Esophagus muscularis mucosa (tissue), 4 donors: ENCODE results near the gene HYDIN. TPM values are rescaled to one million over a fixed set of nuclear protein-coding genes. Genes with fewer than 3 reads are reported as not detected.

ENCODE experiments used
- DNase-seq: peaks from one replicate; pipeline ENCODE4 v3.0.0-alpha.2; 2017; ENCODE audit errors: extremely low spot score
- H3K27ac ChIP-seq, 4 donors: fragments of 200-600 bp; sonication (generic); replicated peaks in 1 of 4; 1 replicate in 3 of 4; 2 replicates in 1 of 4; pipeline ENCODE4 v1.5.1; 2016 to 2019; ENCODE audit warnings: mild to moderate bottlenecking in 1 of 4
- H3K27me3 ChIP-seq, 4 donors: fragments of 200-600 bp; sonication (generic); one replicate each; pipeline versions ENCODE4 v1.5.1 to v1.6.0; 2016 to 2019
- H3K36me3 ChIP-seq, 4 donors: fragments of 200-600 bp; sonication (generic); one replicate each; pipeline ENCODE4 v1.5.1; 2016 to 2019
- H3K4me1 ChIP-seq, 4 donors: fragments of 200-600 bp; sonication (generic); one replicate each; pipeline ENCODE4 v1.5.1; 2016 to 2019
- H3K4me3 ChIP-seq, 4 donors: fragments of 200-600 bp; sonication (generic); 1 replicate in 2 of 4; 2 replicates in 2 of 4; pipeline ENCODE4 v1.5.1; 2016 to 2019; ENCODE audit warnings: mild to moderate bottlenecking in 4 of 4, moderate library complexity in 1 of 4
- H3K9me3 ChIP-seq, 4 donors: fragments of 200-600 bp; sonication (generic); 1 replicate in 3 of 4; 2 replicates in 1 of 4; pipeline ENCODE4 v1.5.1; 2016 to 2019
- EP300 ChIP-seq: sonication (generic); formaldehyde crosslinking; IDR thresholded peaks from one replicate; pipeline ENCODE4 v1.6.1; 2017; ENCODE audit warnings: antibody characterized with exemption
- POLR2A ChIP-seq: fragments of 450-650 bp; IDR thresholded peaks from one replicate; pipeline ENCODE4 v1.6.1; 2017; ENCODE audit warnings: antibody characterized with exemption, moderate library complexity, mild to moderate bottlenecking, low read depth
- POLR2AphosphoS5 ChIP-seq, 2 donors: sonication (generic); formaldehyde crosslinking; IDR thresholded peaks; one replicate each; pipeline ENCODE4 v1.6.1; 2017; ENCODE audit warnings: antibody characterized with exemption in 2 of 2
- WGBS: methylation state at CpG from one replicate; pipeline ENCODE4 v1.1.5; 2018; 5-methylcytosine and 5-hydroxymethylcytosine counted together
- intact Hi-C: fragments of 100-400 bp; cut with DNase I; formaldehyde crosslinking; loops from one replicate; pipeline ENCODE4 v1.15.1; 2023
- total RNA-seq, 4 donors: library from RNA; depleted of rRNA; stranded (reverse); fragments of >200 nt; gene quantifications; one replicate each; pipeline versions ENCODE4 v1.1.0 to v1.2.1, GENCODE V29; 2016
- TF ChIP-seq, protein P1 (sequence below), 3 experiments: fragments of 200-600 bp in 2 of 3; fragments of 450-650 bp in 1 of 3; sonication (generic) in 2 of 3; IDR thresholded peaks; one replicate each; pipeline ENCODE4 v1.5.1; 2017 to 2019; ENCODE audit warnings: antibody characterized with exemption in 3 of 3, mild to moderate bottlenecking in 2 of 3, moderate library complexity in 1 of 3

HYDIN gene
- total RNA-seq, 4 donors from 2014 or later = 0.32 to 2.6 (median 1.5) TPM

DNA sequence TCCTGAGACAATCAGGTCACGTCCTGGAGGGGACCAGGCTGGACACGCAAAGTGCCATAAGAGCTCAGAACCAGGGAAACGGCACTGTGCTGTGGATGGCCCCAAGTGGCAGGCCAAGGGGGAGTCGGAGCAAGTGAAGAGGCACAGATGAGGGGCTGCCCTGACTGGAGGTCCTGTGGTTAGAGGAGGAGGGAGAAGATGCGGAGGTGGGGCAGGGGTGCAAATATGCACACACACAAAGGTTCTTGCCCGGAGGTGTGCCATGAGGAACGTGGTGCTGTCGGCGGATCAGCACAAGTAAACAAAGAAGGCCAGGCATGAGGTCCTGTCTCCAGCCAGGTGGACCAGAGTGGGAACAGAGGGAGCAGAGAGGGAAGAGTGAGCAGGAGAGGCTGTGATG, 453.0 kb downstream of the HYDIN start:
- TF ChIP-seq POLR2AphosphoS5 (IDR thresholded peaks at IDR 0.05) (no peak), POLR2A (no peak), EP300 (no peak)
- TF ChIP-seq, protein P1, sequence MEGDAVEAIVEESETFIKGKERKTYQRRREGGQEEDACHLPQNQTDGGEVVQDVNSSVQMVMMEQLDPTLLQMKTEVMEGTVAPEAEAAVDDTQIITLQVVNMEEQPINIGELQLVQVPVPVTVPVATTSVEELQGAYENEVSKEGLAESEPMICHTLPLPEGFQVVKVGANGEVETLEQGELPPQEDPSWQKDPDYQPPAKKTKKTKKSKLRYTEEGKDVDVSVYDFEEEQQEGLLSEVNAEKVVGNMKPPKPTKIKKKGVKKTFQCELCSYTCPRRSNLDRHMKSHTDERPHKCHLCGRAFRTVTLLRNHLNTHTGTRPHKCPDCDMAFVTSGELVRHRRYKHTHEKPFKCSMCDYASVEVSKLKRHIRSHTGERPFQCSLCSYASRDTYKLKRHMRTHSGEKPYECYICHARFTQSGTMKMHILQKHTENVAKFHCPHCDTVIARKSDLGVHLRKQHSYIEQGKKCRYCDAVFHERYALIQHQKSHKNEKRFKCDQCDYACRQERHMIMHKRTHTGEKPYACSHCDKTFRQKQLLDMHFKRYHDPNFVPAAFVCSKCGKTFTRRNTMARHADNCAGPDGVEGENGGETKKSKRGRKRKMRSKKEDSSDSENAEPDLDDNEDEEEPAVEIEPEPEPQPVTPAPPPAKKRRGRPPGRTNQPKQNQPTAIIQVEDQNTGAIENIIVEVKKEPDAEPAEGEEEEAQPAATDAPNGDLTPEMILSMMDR (IDR thresholded peaks at IDR 0.05) = no peak
- Histone ChIP-seq H3K27ac (no peak overlapping the region), H3K9me3 (no peaks in the 10 kb centered on the region), H3K27me3 (no peaks in the 10 kb centered on the region), H3K4me3 (no peak overlapping the region), H3K4me1 (peaks cover 0 to 20% (median 14%) of the 10 kb centered on the region in 4 donors), H3K36me3 (peaks cover 25 to 73% (median 58%) of the 10 kb centered on the region in 4 donors)
- intact Hi-C loops = no loop called here
- DNase-seq = no peak
- WGBS = 91% methylated on average over 9 of the region's 9 CpGs

DNA sequence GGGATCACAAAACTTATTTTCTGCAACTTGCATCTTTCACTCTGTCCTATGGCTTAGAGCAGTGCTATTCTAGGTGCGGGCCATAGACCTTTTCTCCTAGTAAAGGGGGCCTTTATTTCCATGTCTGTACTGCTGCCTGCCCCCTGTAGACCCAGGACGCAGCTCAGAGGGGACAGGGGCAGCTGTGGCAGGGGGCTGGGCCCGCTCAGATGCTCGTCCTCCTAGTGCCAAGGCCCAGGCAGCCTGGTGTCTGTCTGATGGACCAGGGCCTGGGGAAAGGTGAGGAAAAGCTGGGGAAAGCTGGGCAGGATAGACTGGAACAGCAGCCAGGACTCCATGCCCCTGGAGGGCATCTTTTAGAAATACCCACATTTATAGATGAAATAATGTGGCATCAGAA, 455.1 kb downstream of the HYDIN start:
- Histone ChIP-seq H3K36me3 (peaks cover 11 to 66% (median 49%) of the 10 kb centered on the region in 4 donors), H3K9me3 (no peaks in the 10 kb centered on the region), H3K4me3 (no peak overlapping the region), H3K4me1 (peaks cover 0 to 27% (median 22%) of the 10 kb centered on the region in 4 donors), H3K27ac (no peak overlapping the region), H3K27me3 (no peaks in the 10 kb centered on the region)
- no peak for DNase-seq
- 94% methylated on average over 4 of the region's 4 CpGs for WGBS
- TF ChIP-seq, protein P1 (IDR thresholded peaks at IDR 0.05) = no peak
- TF ChIP-seq POLR2AphosphoS5 (IDR thresholded peaks at IDR 0.05) (no peak), POLR2A (no peak)
- intact Hi-C loops = no loop called here

DNA sequence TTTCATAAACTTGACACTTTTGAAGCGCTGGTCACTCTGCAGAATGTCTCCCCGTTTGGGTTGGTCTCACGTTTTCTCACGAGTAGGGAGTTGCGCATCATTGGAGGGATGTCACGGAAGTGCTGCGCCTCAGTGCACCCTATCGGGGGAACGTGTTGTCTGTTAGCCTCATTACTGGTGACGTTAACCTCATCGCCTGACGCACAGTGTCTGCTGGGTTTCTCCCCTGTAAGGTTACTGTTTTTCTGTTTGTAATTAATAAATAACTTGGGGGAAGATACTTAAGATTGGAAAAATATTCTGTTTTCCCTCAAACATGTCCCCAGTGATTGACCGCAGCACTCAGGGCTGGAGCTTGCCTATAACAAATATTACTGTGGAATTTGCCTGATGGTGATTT, 456.3 kb downstream of the HYDIN start:
- Histone ChIP-seq H3K4me1 (peaks cover 0 to 25% (median 21%) of the 10 kb centered on the region in 4 donors), H3K27ac (no peak overlapping the region), H3K27me3 (no peaks in the 10 kb centered on the region), H3K36me3 (peaks cover 7 to 58% (median 46%) of the 10 kb centered on the region in 4 donors), H3K4me3 (no peak overlapping the region), H3K9me3 (no peaks in the 10 kb centered on the region)
- no peak for DNase-seq
- 91% methylated on average over 13 of the region's 13 CpGs for WGBS
- intact Hi-C loops = no loop called here
- no peak for TF ChIP-seq EP300
- TF ChIP-seq, protein P1 (IDR thresholded peaks at IDR 0.05) = no peak
- TF ChIP-seq POLR2AphosphoS5 (IDR thresholded peaks at IDR 0.05) = no peak
- no peak for TF ChIP-seq POLR2A

DNA sequence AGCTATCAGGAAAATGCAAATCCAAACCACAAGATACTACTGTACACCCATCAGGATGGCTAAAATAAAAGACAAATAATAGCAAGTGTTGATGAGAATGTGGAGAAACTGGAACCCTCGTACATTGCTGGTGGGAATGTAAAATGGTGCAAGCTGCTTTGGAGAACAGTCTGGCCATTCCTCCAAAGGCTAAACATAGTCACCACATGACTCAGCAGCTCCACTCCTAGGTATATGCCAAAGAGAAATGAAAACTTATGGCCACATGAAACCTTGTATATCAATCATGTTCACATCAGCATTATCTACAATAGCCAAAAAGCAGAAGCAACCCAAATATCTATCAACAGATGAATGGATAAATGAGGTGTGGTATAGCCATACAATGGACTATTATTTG, 458.0 kb downstream of the HYDIN start:
- Histone ChIP-seq H3K36me3 (peaks cover 7 to 57% (median 40%) of the 10 kb centered on the region in 4 donors), H3K9me3 (no peaks in the 10 kb centered on the region), H3K4me1 (peaks cover 0 to 10% (median 7%) of the 10 kb centered on the region in 4 donors), H3K27ac (no peak overlapping the region), H3K27me3 (no peaks in the 10 kb centered on the region), H3K4me3 (no peak overlapping the region)
- WGBS = 89% methylated on average over 1 of the region's 1 CpG
- intact Hi-C loops = no loop called here
- no peak for DNase-seq
- no peak for TF ChIP-seq POLR2AphosphoS5 (IDR thresholded peaks at IDR 0.05)
- TF ChIP-seq, protein P1 (IDR thresholded peaks at IDR 0.05) = no peak
- TF ChIP-seq EP300 = no peak
- no peak for TF ChIP-seq POLR2A
